Endothelial cell of umbilical vein (primary cell): ENCODE results near the gene CC2D2A. TPM values are rescaled to one million over a fixed set of nuclear protein-coding genes. Genes with fewer than 3 reads are reported as not detected.

Source experiments
- BruUV-seq: library from RNA; stranded (reverse); fragments of 400-500 nt; replicated peaks from 2 replicates; lab custom pipeline; 2021; lab: Mats Ljungman, UMichigan
- CTCF ChIA-PET: fragments of 300-600, 350-600 bp; sonication (Branson Sonifier 250); formaldehyde crosslinking; loops from one replicate; lab custom pipeline; 2021; ENCODE audit warnings: antibody characterized with exemption, inconsistent platforms; lab: Charles Lee
- POLR2A ChIA-PET: fragments of 300-600, 350-600 bp; sonication (Branson Sonifier 250); formaldehyde crosslinking; loops from one replicate; lab custom pipeline; 2021; ENCODE audit warnings: antibody characterized with exemption, inconsistent platforms; lab: Charles Lee
- DNase-seq: peaks from one replicate; pipeline ENCODE4 v3.0.0-alpha.2; 2011; ENCODE audit warnings: low read depth, low spot score
- FAIRE-seq: peaks from 2 replicates; lab custom pipeline; 2011; peaks lifted over from hg19 to GRCh38; lab: Jason Lieb, UNC
- H2AFZ ChIP-seq: 2 replicates; pipeline ENCODE4 v1.6.0; 2012; ENCODE audit warnings: low read depth, low read length, control low read depth, inconsistent platforms
- H3K27ac ChIP-seq: 2 replicates; pipeline ENCODE4 v1.5.1; 2011; ENCODE audit warnings: low read depth, mild to moderate bottlenecking, control low read depth, low read length, moderate library complexity; ENCODE audit not compliant: insufficient read depth
- H3K27me3 ChIP-seq, 2 experiments: 2 replicates each; pipeline versions ENCODE4 v1.6.0 to v1.6.1; 2011; ENCODE audit warnings: low read length in 2 of 2, mixed read lengths in 1 of 2; ENCODE audit not compliant: control insufficient read depth in 2 of 2, insufficient read depth in 2 of 2
- H3K36me3 ChIP-seq, 2 experiments: 2 replicates in 1 of 2; 3 replicates in 1 of 2; pipeline ENCODE4 v1.5.1; 2011; ENCODE audit warnings: low read length in 2 of 2, mild to moderate bottlenecking in 1 of 2, moderate library complexity in 1 of 2; ENCODE audit not compliant: control insufficient read depth in 2 of 2, insufficient read depth in 2 of 2; ENCODE audit errors: extremely low read depth in 1 of 2
- H3K4me1 ChIP-seq: 3 replicates; pipeline ENCODE4 v1.5.1; 2011; ENCODE audit warnings: mild to moderate bottlenecking, low read length; ENCODE audit not compliant: control insufficient read depth, insufficient read depth; ENCODE audit errors: extremely low read depth
- H3K4me2 ChIP-seq: 2 replicates; pipeline ENCODE4 v1.6.1; 2011; ENCODE audit warnings: low read length, control low read depth, mixed read lengths; ENCODE audit not compliant: insufficient read depth
- H3K4me3 ChIP-seq, 3 experiments: fragments of 200-600 bp in 1 of 3; sonication (generic), shearing (Covaris generic) in 1 of 3; replicated peaks in 1 of 3; 2 replicates each; pipeline ENCODE4 v1.5.1; 2011 to 2016; ENCODE audit warnings: control low read depth in 3 of 3, low read length in 3 of 3, mild to moderate bottlenecking in 2 of 3, inconsistent platforms in 1 of 3, low read depth in 1 of 3, moderate library complexity in 1 of 3; ENCODE audit not compliant: insufficient read depth in 1 of 3
- H3K79me2 ChIP-seq: 2 replicates; pipeline ENCODE4 v1.6.0; 2012; ENCODE audit warnings: low read length, inconsistent platforms; ENCODE audit not compliant: control insufficient read depth, insufficient read depth
- H3K9ac ChIP-seq: replicated peaks from 2 replicates; pipeline ENCODE3; 2011; ENCODE audit warnings: low read length, control low read depth; ENCODE audit not compliant: insufficient read depth; ENCODE audit errors: extremely low read depth
- H3K9me1 ChIP-seq: replicated peaks from 3 replicates; pipeline ENCODE4 v1.6.0; 2011; ENCODE audit warnings: mild to moderate bottlenecking, low read length; ENCODE audit not compliant: control insufficient read depth, insufficient read depth; ENCODE audit errors: extremely low read depth
- H3K9me3 ChIP-seq: replicated peaks from 2 replicates; pipeline ENCODE4 v1.5.1; 2012; ENCODE audit warnings: low read length, inconsistent platforms; ENCODE audit not compliant: control insufficient read depth, insufficient read depth
- H4K20me1 ChIP-seq: replicated peaks from 2 replicates; pipeline ENCODE3; 2011; ENCODE audit warnings: mild to moderate bottlenecking, low read length; ENCODE audit not compliant: control insufficient read depth, insufficient read depth; ENCODE audit errors: extremely low read depth
- CTCF ChIP-seq, 2 donors: IDR thresholded peaks; 1 replicate in 1 of 2; 2 replicates in 1 of 2; pipeline ENCODE4 v1.5.1; 2011; ENCODE audit warnings: low read length in 2 of 2, mild to moderate bottlenecking in 2 of 2, moderate library complexity in 2 of 2, control low read depth in 1 of 2, inconsistent platforms in 1 of 2, low read depth in 1 of 2; ENCODE audit not compliant: insufficient read depth in 1 of 2; ENCODE audit errors: extremely low read depth in 1 of 2
- EZH2 ChIP-seq: IDR thresholded peaks from 2 replicates; pipeline ENCODE4 v1.6.1; 2012; ENCODE audit warnings: borderline replicate concordance, low read depth, mild to moderate bottlenecking, moderate library complexity, low read length, inconsistent platforms; ENCODE audit not compliant: severe bottlenecking
- FOS ChIP-seq: IDR thresholded peaks from 2 replicates; pipeline ENCODE4 v1.6.1; 2011; ENCODE audit warnings: mild to moderate bottlenecking, low read length, moderate library complexity, borderline replicate concordance; ENCODE audit not compliant: insufficient read depth
- GATA2 ChIP-seq: IDR thresholded peaks from 2 replicates; pipeline ENCODE4 v1.7.0; 2011; ENCODE audit warnings: low read depth, mild to moderate bottlenecking, moderate library complexity, mixed read lengths, low read length; ENCODE audit not compliant: insufficient read length, insufficient read depth
- JUN ChIP-seq: IDR thresholded peaks from 2 replicates; pipeline ENCODE4 v1.6.1; 2011; ENCODE audit warnings: borderline replicate concordance, low read depth; ENCODE audit not compliant: insufficient read length, insufficient read depth
- MAX ChIP-seq: IDR thresholded peaks from 2 replicates; pipeline ENCODE4 v1.6.1; 2011; ENCODE audit not compliant: insufficient read depth, insufficient read length
- MYC ChIP-seq: IDR thresholded peaks from one replicate; pipeline ENCODE4 v1.6.1; 2011; ENCODE audit warnings: mild to moderate bottlenecking, low read depth, low read length
- POLR2A ChIP-seq: IDR thresholded peaks from 2 replicates; pipeline ENCODE4 v1.6.1; 2012; ENCODE audit warnings: low read depth, mild to moderate bottlenecking, control low read depth, low read length
- POLR2AphosphoS5 ChIP-seq: IDR thresholded peaks from 2 replicates; pipeline ENCODE4 v1.6.1; 2012; ENCODE audit warnings: low read depth, mild to moderate bottlenecking, control low read depth, low read length, moderate library complexity; ENCODE audit not compliant: insufficient read depth
- dilution Hi-C: fragments of 300-500 bp; cut with MboI; formaldehyde crosslinking; loops from one replicate; pipeline ENCODE4 v1.15.0; 2019; ENCODE audit warnings: low sequenced_read_pairs; ENCODE audit not compliant: extremely low pct_ligation_motif_present
- intact Hi-C: fragments of 100-400 bp; cut with micrococcal nuclease; formaldehyde crosslinking; loops from one replicate; pipeline ENCODE4 v1.10.0; 2022
- polyA plus RNA-seq, 4 experiments: library from polyadenylated mRNA; depleted of rRNA in 3 of 4; stranded (reverse) in 3 of 4; unstranded in 1 of 4; fragments of >200 nt; gene quantifications; 2 replicates each; pipeline versions ENCODE4 v1.2.1 to v1.2.3, GENCODE V29; 2011 to 2012; ENCODE audit warnings: missing spikeins in 1 of 4
- total RNA-seq: library from RNA; stranded (reverse); gene quantifications from 2 replicates; pipeline ENCODE4 v1.2.3, GENCODE V29; 2021

Gene CC2D2A
- total and polyA plus RNA-seq, 2 donors (not counting 3 experiments of a cell fraction or from before 2014, with no cell fraction given): 10.2 to 22.4 TPM

- FAIRE-seq (no peak), DNase-seq (no peak)
- Histone ChIP-seq H2AFZ (no peak overlapping the region), H3K9me1 (no peaks in the 10 kb centered on the region), H3K27ac (no peak overlapping the region), H3K4me1 (no peaks in the 10 kb centered on the region), H3K9ac (no peak overlapping the region), H4K20me1 (no peaks in the 10 kb centered on the region), H3K36me3 (peaks cover 1 to 2% of the 10 kb centered on the region in 2 experiments), H3K79me2 (no peaks in the 10 kb centered on the region), H3K4me2 (no peak overlapping the region), H3K4me3 (no peak overlapping the region), H3K9me3 (no peaks in the 10 kb centered on the region), H3K27me3 (no peaks in the 10 kb centered on the region)
- ChIA-PET POLR2A (no interaction called here), CTCF (no interaction called here)
- dilution Hi-C loops: no loop called here
- intact Hi-C loops: no loop called here
- no peak for TF ChIP-seq FOS
- TF ChIP-seq JUN: no peak
- TF ChIP-seq EZH2: no peak
- TF ChIP-seq POLR2A: no peak
- no peak for TF ChIP-seq POLR2AphosphoS5
- no peak for TF ChIP-seq MYC
- no peak for TF ChIP-seq MAX
- no peak for TF ChIP-seq GATA2
- no peak for TF ChIP-seq CTCF (IDR thresholded peaks at IDR 0.05; ENCODE audit: extremely low read depth in 1 of 2, insufficient read depth in 1 of 2, low read depth in 1 of 2, low read length in 2 of 2)
- BruUV-seq: no TSS peak
Measured at GRCh38 chr4:15600176-15600575, 130.5 kb downstream of the CC2D2A start.
